ENCODE data around the gene RELN. TPM values are rescaled to one million over a fixed set of nuclear protein-coding genes. Genes with fewer than 3 reads are reported as not detected.

The RELN gene
- total RNA-seq, 4 donors from 2014 or later, result 0.02 to 0.73 (median 0.39) TPM; not detected in 1

DNA sequence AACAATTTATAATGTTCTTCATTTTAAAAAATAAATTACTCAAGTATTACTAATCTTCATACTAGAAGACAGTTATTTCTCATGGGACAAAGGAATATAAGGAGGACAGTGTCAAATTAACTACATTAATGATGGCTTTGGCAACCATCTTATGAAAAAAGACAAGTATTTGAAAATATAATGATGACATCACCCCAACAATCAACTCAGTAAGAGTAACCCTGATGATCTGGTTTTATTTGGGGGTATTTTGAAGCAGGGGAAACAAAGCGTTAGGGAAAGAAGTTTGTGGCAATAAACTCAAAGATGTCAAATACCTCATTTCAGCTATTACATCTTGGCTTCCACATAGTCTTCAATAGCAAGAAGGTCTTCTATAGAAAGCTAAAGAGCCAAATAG is 29.0 kb upstream of the RELN start:
- Histone ChIP-seq H3K27me3 (peaks cover 0 to 3% (median 0%) of the 10 kb centered on the region in 3 donors), H3K27ac (no peak overlapping the region), H3K36me3 (no peaks in the 10 kb centered on the region), H3K9me3 (no peaks in the 10 kb centered on the region), H3K4me3 (no peak overlapping the region), H3K4me1 (no peaks in the 10 kb centered on the region)
- no peak for ATAC-seq
- DNase-seq, result no peak
- in situ Hi-C loops (cut with MboI; ENCODE audit: low sequenced_read_pairs in 4 of 4), result no loop called here
- TF ChIP-seq POLR2A (IDR thresholded peaks at IDR 0.05), result no peak
- TF ChIP-seq CTCF (IDR thresholded peaks at IDR 0.05 in 4 of 5, conservative IDR thresholded peaks at IDR 0.05 in 1 of 5), result no peak
- intact Hi-C loops (cut with DNase I; ENCODE audit: low total_unique reads), result no loop called here

DNA sequence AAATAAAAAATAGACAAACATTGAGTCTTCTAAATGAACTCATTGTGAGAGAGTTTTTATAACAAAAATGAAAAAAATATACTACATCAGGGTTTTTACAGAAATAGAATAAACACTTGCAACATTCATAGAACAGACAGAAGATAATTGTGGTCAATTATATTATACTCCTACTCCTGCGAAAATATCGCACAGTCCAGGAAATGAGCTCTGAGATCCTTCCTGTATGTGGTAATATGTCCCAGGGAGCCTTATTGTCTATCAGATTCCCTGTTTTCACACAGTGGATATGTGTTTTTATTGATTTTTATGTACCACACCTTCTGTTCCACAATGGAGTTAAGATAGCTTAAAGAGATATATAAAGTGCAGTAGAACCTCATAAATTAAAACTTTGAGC is 27.5 kb upstream of the RELN start:
- H3K36me3 ChIP-seq, result no peaks in the 10 kb centered on the region
- DNase-seq, result no peak
- no peak overlapping the region for H3K27ac ChIP-seq
- H3K4me1 ChIP-seq, result no peaks in the 10 kb centered on the region
- no peak overlapping the region for H3K4me3 ChIP-seq
- no peak for ATAC-seq
- intact Hi-C loops (cut with DNase I; ENCODE audit: low total_unique reads), result no loop called here
- in situ Hi-C loops (cut with MboI; ENCODE audit: low sequenced_read_pairs in 4 of 4), result no loop called here
- no peaks in the 10 kb centered on the region for H3K9me3 ChIP-seq
- H3K27me3 ChIP-seq, result peaks cover 0 to 3% (median 0%) of the 10 kb centered on the region in 3 donors
- no peak for TF ChIP-seq CTCF (IDR thresholded peaks at IDR 0.05 in 4 of 5, conservative IDR thresholded peaks at IDR 0.05 in 1 of 5)
- no peak for TF ChIP-seq POLR2A (IDR thresholded peaks at IDR 0.05)

DNA sequence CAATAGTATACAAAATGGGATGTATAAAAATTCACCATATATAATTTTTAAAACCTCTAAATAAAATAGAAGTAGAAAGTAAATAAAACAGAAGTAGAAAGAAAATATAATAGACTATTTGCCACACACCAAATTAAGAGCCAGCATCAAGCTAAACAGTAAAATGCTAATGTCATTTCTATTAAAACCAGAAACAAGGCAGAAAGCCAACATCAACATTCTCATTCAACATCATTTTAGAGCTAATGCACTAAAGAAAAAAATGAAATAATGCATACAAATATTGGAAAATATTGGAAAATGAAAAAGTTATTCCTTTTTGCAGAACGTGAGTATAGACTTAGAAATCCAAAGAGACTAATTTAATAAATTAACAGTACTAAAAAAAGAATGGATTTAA is 23.4 kb upstream of the RELN start:
- in situ Hi-C loops (cut with MboI; ENCODE audit: low sequenced_read_pairs in 4 of 4), result no loop called here
- H3K4me3 ChIP-seq, result no peak overlapping the region
- no peak overlapping the region for H3K27ac ChIP-seq
- no peak for DNase-seq
- no peaks in the 10 kb centered on the region for H3K9me3 ChIP-seq
- H3K4me1 ChIP-seq, result no peaks in the 10 kb centered on the region
- ATAC-seq, result no peak
- TF ChIP-seq POLR2A (IDR thresholded peaks at IDR 0.05) (no peak), CTCF (IDR thresholded peaks at IDR 0.05 in 4 of 5, conservative IDR thresholded peaks at IDR 0.05 in 1 of 5) (no peak)
- no peaks in the 10 kb centered on the region for H3K27me3 ChIP-seq
- no peaks in the 10 kb centered on the region for H3K36me3 ChIP-seq
- intact Hi-C loops (cut with DNase I; ENCODE audit: low total_unique reads), result no loop called here

- Histone ChIP-seq H3K4me3 (no peak overlapping the region), H3K4me1 (no peaks in the 10 kb centered on the region), H3K9me3 (no peaks in the 10 kb centered on the region), H3K27ac (no peak overlapping the region), H3K27me3 (no peaks in the 10 kb centered on the region), H3K36me3 (no peaks in the 10 kb centered on the region)
- DNase-seq, result no peak
- in situ Hi-C loops (cut with MboI; ENCODE audit: low sequenced_read_pairs in 4 of 4), result no loop called here
- TF ChIP-seq POLR2A (IDR thresholded peaks at IDR 0.05), result no peak
- no peak for TF ChIP-seq CTCF (IDR thresholded peaks at IDR 0.05 in 4 of 5, conservative IDR thresholded peaks at IDR 0.05 in 1 of 5)
- intact Hi-C loops (cut with DNase I; ENCODE audit: low total_unique reads), result no loop called here
- ATAC-seq, result no peak
Measured at GRCh38 chr7:104011829-104012228, 22.4 kb upstream of the RELN start.

Data from gastrocnemius medialis (tissue), 4 donors.